Measurements from ENCODE around the gene CDK4.
A peak's percentile ranks its signal among the peaks of the same experiment; 100 is the strongest.
"Not testable (repeated sequence)": the region's sequence is repeated elsewhere in the genome, so short reads cannot be mapped to it uniquely, and the experiment has no call there.

The CDK4 gene

DNA sequence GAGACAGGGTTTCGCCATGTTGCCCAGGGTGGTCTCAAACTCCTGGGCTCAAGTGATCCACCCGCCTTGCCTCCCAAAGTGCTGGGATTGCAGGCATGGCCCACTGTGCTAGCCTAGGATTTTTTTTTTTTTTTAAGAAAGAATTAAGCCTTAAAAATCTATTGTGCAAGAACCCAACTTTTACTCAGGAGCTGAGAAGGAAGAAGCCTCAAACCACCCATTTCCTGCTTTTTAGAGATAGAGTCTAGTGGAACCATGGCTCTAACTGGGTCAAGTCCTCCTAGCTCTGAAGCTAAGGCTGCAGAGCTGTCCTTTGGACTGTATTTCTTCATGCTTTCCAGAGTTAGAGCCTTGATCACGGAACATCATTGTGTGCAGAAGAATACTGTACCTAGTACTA, 29.1 kb upstream of the CDK4 start:
- no peak for FAIRE-seq
- no peak for DNase-seq (ENCODE audit: insufficient read length)

DNA sequence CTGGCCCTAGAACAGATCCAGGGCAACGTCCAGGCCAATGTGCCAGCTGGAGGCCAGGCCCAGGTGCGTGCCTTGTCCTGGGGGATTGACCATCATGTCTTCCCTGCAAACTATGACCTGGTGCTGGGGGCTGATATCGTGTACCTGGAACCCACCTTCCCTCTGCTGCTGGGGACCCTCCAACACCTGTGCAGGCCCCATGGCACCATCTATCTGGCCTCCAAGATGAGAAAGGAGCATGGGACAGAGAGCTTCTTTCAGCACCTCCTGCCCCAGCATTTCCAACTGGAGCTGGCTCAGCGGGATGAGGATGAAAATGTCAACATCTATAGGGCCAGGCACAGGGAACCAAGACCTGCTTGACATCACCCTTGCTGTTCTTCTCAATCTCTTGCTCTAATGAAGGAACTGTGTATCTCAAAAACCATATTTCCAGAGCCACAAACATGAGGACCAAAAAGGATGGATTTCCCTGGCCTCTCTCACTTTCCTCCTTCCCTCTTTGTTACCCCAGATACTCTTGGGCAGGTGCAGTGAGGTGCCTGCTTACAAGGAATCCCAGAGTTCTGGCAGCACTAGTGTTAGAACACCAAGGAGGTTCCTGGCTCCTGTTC, 28.3 kb upstream of the CDK4 start:
- FAIRE-seq, result no peak
- no peak for DNase-seq (ENCODE audit: insufficient read length)
- TF ChIP-seq POLR2A (IDR thresholded peaks at IDR 0.05; ENCODE audit: low read depth, low read length), result no peak
- no peak for TF ChIP-seq TAF1 (IDR thresholded peaks at IDR 0.05; ENCODE audit: borderline replicate concordance, low read depth, low read length)
- TF ChIP-seq POLR2AphosphoS5 (IDR thresholded peaks at IDR 0.05; ENCODE audit: low read depth, low read length), result no peak

More for the DNA sequence above, 29.1 kb upstream of the CDK4 start:
- no peak for TF ChIP-seq TAF1 (IDR thresholded peaks at IDR 0.05; ENCODE audit: borderline replicate concordance, low read depth, low read length)
- no peak for TF ChIP-seq POLR2AphosphoS5 (IDR thresholded peaks at IDR 0.05; ENCODE audit: low read depth, low read length)

DNA sequence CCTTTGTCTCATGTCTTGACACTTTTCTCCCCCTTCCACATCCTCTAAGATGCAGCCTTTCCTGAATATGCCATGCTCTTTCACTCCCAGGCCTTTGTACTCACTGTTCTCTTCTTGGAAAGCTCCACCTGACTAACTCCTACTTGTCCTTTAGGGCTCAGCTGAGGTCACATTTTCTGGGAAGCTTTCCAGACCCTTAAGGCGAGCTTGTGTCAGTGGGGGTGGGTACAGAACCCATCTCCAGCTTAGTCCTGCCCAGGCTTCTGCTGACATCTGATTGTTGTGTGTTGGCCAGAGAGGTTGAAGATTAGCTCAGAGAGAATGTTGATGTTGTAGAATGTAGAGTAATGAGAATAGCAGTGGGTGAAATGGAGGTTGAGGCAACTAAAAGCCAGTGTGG, 27.6 kb upstream of the CDK4 start:
- TF ChIP-seq TAF1 (IDR thresholded peaks at IDR 0.05; ENCODE audit: borderline replicate concordance, low read depth, low read length), result no peak
- no peak for TF ChIP-seq POLR2AphosphoS5 (IDR thresholded peaks at IDR 0.05; ENCODE audit: low read depth, low read length)
- TF ChIP-seq POLR2A (IDR thresholded peaks at IDR 0.05; ENCODE audit: low read depth, low read length), result no peak
- DNase-seq (ENCODE audit: insufficient read length), result no peak
- no peak for FAIRE-seq

DNA sequence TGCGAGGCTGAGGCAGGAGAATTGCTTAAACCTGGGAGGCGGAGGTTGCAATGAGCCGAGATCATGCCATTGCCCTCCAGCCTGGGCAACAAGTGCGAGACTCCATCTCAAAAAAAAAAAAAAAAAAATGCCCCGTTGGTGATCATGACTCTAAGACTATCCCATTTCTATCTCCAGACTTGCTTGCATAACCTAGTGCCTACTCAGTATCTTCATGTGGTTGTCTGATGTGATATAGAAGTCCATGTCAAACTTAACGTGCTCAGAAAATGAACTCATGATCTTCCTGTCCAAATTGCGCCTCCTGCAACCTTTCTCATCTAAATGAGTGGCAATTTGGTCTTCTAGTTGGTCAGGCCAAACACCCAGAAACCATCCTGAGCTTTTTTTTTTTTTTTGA, 25.8 kb upstream of the CDK4 start:
- DNase-seq (ENCODE audit: insufficient read length) (no peak), FAIRE-seq (no peak)
- TF ChIP-seq POLR2AphosphoS5 (IDR thresholded peaks at IDR 0.05; ENCODE audit: low read depth, low read length) (no peak), POLR2A (IDR thresholded peaks at IDR 0.05; ENCODE audit: low read depth, low read length) (no peak), TAF1 (IDR thresholded peaks at IDR 0.05; ENCODE audit: borderline replicate concordance, low read depth, low read length) (no peak)

DNA sequence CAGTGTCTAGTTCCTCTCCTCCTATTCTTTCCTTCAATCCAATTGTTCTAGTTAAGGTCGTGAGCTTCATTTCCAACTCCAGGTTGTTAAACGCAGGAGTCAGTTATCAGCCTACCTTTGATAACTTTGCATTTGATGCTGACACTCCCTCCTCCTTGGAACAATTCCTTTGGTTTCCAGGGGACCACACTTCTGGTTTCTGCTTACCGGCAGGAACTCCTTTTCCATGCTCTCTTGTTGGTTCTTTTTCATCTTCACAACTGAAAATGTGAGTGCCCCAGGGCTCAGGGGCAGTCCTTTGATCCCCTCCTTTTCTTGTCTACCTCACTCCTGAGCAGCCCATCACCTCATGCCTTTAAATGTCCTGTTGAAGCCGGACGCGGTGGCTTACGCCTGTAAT, 25.3 kb upstream of the CDK4 start:
- no peak for TF ChIP-seq POLR2AphosphoS5 (IDR thresholded peaks at IDR 0.05; ENCODE audit: low read depth, low read length)
- TF ChIP-seq POLR2A (IDR thresholded peaks at IDR 0.05; ENCODE audit: low read depth, low read length), result no peak
- FAIRE-seq, result no peak
- DNase-seq (ENCODE audit: insufficient read length), result no peak

DNA sequence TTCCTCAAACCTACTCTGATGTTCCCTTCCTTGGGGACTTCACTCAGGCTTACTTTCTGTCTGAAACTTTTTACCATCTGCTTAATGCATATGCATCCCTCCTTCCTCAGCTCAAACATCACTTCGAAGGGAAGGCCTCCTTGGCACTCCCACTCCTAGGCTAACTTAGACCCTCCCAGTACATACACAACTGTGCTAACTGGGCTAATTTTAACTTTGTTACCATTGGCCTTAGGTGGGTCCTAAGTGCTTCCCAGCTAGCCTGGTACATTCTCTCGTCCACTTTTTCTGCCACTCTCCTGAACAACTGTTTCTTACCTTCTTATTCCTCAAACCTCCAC, 24.1 kb upstream of the CDK4 start:
- DNase-seq (ENCODE audit: insufficient read length) (no peak), FAIRE-seq (no peak)
- TF ChIP-seq POLR2AphosphoS5 (IDR thresholded peaks at IDR 0.05; ENCODE audit: low read depth, low read length), result no peak
- no peak for TF ChIP-seq TAF1 (IDR thresholded peaks at IDR 0.05; ENCODE audit: borderline replicate concordance, low read depth, low read length)
- TF ChIP-seq POLR2A (IDR thresholded peaks at IDR 0.05; ENCODE audit: low read depth, low read length), result no peak

DNA sequence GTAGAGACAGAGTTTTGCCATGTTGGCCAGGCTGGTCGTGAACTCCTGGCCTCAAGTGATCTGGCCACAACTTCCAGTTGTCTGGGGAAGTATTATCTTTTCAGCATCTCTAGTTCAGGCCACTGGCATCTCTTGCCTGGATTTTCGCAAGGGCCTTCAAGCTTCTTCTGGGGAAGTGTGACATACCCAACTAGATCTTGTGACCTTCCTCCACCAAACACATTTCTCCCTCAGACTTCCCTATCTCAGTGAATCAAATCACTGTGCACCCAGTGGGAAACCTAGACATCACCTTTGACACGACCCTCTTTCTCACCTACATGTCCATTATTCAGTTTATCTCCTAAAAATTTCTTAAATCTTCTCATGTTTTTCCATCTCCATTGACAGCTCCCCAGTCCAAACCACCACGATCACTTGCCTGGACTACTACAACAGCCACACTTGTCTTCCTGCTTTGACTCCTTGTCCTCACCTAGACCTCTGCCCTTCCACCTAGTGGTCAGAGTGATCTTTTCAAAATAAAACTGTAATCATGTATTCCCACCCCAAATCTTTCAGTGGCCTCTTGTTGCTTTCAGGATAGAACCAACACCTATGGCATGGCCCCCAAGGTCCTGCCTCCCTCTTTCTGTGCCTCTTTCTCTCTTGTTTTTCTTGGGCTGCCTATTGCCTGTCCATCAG, 23.6 kb upstream of the CDK4 start:
- FAIRE-seq, result no peak
- DNase-seq (ENCODE audit: insufficient read length), result no peak
- TF ChIP-seq POLR2AphosphoS5 (IDR thresholded peaks at IDR 0.05; ENCODE audit: low read depth, low read length) (no peak), TAF1 (IDR thresholded peaks at IDR 0.05; ENCODE audit: borderline replicate concordance, low read depth, low read length) (no peak), POLR2A (IDR thresholded peaks at IDR 0.05; ENCODE audit: low read depth, low read length) (no peak)

DNA sequence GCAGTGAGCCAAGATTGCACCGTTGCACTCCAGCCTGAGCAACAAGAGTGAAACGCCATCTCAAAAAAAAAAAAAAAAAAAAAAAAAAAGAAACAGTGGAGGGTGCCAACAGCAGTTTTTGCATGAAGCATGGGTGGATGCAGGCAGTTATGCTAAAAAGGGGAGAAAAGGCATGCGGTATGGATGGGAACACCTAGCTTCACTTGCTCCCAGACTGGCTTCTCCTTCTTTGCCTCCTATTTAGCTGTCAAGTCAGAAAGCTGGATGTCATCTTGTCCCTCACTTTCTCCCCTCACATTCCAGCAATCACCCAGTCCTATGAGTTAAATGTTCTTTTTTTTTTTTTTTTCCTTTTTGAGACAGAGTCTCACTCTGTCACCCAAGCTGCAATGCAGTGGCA, 22.9 kb upstream of the CDK4 start:
- TF ChIP-seq TAF1 (IDR thresholded peaks at IDR 0.05; ENCODE audit: borderline replicate concordance, low read depth, low read length) (no peak), POLR2AphosphoS5 (IDR thresholded peaks at IDR 0.05; ENCODE audit: low read depth, low read length) (no peak), POLR2A (IDR thresholded peaks at IDR 0.05; ENCODE audit: low read depth, low read length) (no peak)
- FAIRE-seq (no peak), DNase-seq (ENCODE audit: insufficient read length) (no peak)

DNA sequence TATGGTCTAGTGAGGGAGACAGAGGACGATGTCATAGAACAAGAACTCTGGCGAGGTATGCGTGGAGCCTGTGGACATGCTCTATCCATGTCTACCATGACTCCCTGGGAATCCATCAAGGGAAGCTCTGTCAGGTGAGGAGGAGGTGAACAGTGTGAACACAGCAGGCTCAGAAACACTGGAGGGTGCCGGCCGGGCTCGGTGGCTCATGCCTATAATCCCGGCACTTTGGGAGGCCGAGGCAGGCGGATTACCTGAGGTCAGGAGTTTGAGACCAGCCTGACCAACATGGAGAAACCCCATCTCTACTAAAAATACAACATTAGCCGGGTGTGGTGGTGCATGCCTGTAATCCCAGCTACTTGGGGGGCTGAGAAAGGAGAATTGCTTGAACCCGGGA, 22.5 kb upstream of the CDK4 start:
- not testable (repeated sequence) for FAIRE-seq; DNase-seq (ENCODE audit: insufficient read length)

DNA sequence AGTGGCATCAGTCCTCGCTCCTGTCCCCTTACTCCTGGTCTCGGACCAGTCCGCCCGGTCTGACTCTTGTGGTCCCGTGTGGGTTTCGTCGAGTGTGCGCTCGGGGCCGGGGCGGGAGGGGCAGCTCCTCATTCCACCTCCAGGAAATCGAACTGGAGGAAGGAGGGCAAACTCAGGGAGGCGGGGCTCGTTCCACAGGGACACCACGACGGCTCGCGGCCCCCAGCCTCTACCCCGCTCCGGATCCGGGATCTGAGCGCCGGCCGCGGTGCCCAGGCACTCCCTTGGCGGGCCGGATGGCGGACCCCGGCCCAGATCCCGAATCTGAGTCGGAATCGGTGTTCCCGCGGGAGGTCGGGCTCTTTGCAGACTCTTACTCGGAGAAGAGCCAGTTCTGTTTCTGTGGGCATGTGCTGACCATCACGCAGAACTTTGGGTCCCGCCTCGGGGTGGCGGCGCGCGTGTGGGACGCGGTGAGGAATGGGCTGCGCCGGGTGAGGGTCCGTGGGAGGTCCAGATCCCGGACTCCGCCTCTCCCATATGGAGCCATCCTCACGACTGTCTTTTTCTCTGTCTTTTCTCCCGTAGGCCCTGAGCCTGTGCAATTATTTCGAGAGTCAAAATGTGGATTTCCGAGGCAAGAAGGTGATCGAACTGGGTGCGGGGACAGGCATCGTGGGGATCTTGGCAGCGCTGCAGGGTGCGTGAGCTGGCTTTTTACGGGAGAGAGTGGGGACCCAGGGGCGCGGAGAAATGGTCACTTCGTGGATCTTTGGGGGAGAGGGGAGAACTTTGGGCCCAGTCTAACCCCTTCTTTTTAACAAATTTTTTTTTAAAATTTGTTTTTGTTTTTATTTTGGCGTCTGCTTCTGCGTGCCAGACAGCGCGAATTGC, 20.6 kb upstream of the CDK4 start, which contains the start of gene EEF1AKMT3:
Gene EEF1AKMT3, plus strand, starts transcription at position 186 of the 894 bp plus-strand sequence. Its CDS starts 111 bp downstream, at position 297.
- FAIRE-seq (no peak), DNase-seq (ENCODE audit: insufficient read length) (peak; percentile 40)
- no peak for TF ChIP-seq POLR2A (IDR thresholded peaks at IDR 0.05; ENCODE audit: low read depth, low read length)
- no peak for TF ChIP-seq TAF1 (IDR thresholded peaks at IDR 0.05; ENCODE audit: borderline replicate concordance, low read depth, low read length)
- no peak for TF ChIP-seq POLR2AphosphoS5 (IDR thresholded peaks at IDR 0.05; ENCODE audit: low read depth, low read length)

DNA sequence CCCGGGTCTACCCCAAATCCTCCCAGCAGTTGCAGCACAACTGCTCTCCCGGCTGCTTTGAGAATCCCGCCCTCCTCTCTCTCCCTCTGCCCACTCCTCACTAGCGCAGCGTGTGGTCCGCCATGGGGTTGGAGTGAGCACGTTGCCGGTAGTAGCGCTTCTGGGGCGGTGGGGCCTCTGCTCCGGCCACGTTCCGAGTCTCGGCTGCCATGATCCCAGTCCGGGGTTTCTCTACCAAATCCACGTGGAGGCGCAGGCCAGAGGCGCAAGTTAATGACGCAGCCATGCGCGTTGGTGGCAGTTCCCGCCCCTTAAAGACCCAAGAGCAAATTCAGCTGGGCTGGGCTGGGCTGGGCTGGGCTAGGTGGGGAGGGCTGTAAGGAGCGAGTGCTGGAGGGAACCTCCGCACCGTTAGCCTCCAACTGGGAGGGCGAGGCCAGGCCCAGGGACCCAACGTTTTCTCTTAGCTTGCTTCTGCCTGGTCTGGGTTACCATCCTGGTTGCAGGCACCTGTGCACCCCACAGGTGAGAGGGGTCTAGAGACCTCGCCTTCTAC, 19.8 kb upstream of the CDK4 start, which contains the start of gene METTL1:
Gene METTL1, minus strand, starts transcription at position 233 of the 556 bp plus-strand sequence. Its CDS starts 22 bp downstream, at position 211.
- TF ChIP-seq TAF1 (IDR thresholded peaks at IDR 0.05; ENCODE audit: borderline replicate concordance, low read depth, low read length), result peak; percentile 85; the same call in 1 of the 2 replicates
- TF ChIP-seq POLR2AphosphoS5 (IDR thresholded peaks at IDR 0.05; ENCODE audit: low read depth, low read length), result peak; percentile 88
- peak; percentile 90 for TF ChIP-seq POLR2A (IDR thresholded peaks at IDR 0.05; ENCODE audit: low read depth, low read length)
- FAIRE-seq, result peak; percentile 98

More for the DNA sequence above, 19.8 kb upstream of the CDK4 start, which contains the start of gene METTL1:
- peak; percentile 95 for DNase-seq (ENCODE audit: insufficient read length)
